PFSK-1 (cell line): ENCODE measurements around the gene PPIC.

ENCODE experiments used
- POLR2AphosphoS5 ChIP-seq: IDR thresholded peaks from 2 replicates; pipeline ENCODE4 v1.6.1; 2012; ENCODE audit warnings: low read depth, mild to moderate bottlenecking, control low read depth, low read length, moderate library complexity
- REST ChIP-seq, 2 experiments: IDR thresholded peaks; 2 replicates each; pipeline versions ENCODE4 v1.6.1 to v1.8.0; 2011 to 2012; ENCODE audit warnings: low read depth in 2 of 2, low read length in 2 of 2, control low read depth in 1 of 2, inconsistent platforms in 1 of 2, mild to moderate bottlenecking in 1 of 2, moderate library complexity in 1 of 2; ENCODE audit not compliant: insufficient read depth in 1 of 2
- SIN3A ChIP-seq: IDR thresholded peaks from 2 replicates; pipeline ENCODE4 v1.6.1; 2012; ENCODE audit warnings: mild to moderate bottlenecking, low read length, moderate library complexity, borderline replicate concordance; ENCODE audit not compliant: insufficient read depth
- TAF1 ChIP-seq: IDR thresholded peaks from 2 replicates; pipeline ENCODE4 v1.6.1; 2012; ENCODE audit warnings: low read length, control low read depth, borderline replicate concordance; ENCODE audit not compliant: insufficient read depth

DNA sequence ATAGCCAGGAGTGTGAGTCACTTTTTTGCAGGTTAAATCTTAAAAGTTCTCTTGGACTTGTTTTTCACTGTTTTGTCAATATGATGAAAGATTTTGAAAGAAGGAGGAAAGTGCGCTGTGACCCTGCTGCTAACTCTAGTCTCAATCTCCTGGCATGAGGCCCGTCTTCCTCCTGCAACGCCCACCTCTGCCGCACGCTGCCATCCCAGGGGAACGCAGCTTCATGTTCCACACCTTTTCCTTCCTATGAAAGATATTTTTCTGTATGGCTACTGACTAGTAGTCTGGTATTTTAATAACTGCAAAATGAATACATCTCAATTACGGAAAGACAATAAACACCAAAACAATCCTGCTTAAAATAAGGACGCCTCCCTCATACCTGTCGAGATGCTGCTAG lies 8.3 kb downstream of the PPIC start:
- TF ChIP-seq REST (IDR thresholded peaks at IDR 0.05; ENCODE audit: insufficient read depth in 1 of 2, low read depth in 2 of 2, low read length in 2 of 2) (no peak), TAF1 (no peak), POLR2AphosphoS5 (no peak), SIN3A (no peak)
